HEK293 (cell line): ENCODE results near the gene KAT5.

Experiments
- CTCF ChIA-PET: fragments of 350-600 bp; formaldehyde crosslinking; extraction: SDS; loops from one replicate; lab custom pipeline; 2021; ENCODE audit warnings: antibody characterized with exemption; lab: Yijun Ruan, JAX
- POLR2A ChIA-PET: fragments of 300-600 bp; formaldehyde crosslinking; extraction: SDS; loops from one replicate; lab custom pipeline; 2020; ENCODE audit warnings: antibody characterized with exemption, inconsistent platforms; lab: Yijun Ruan, JAX
- H3K27ac ChIP-seq: fragments of 200-500 bp; sonication (Bioruptor generic); 2 replicates; pipeline ENCODE4 v1.5.1; 2014; ENCODE audit warnings: low read depth, low read length, control low read depth, inconsistent platforms; ENCODE audit errors: extremely low read depth
- H3K36me3 ChIP-seq, 2 experiments: fragments of 200-500 bp in 1 of 2; sonication (Bioruptor generic) in 1 of 2; 1 replicate in 1 of 2; 2 replicates in 1 of 2; pipeline ENCODE4 v1.5.1; 2014 to 2017; ENCODE audit warnings: inconsistent platforms in 2 of 2, low read length in 2 of 2; ENCODE audit not compliant: control insufficient read depth in 2 of 2, insufficient read depth in 1 of 2
- H3K4me1 ChIP-seq: fragments of 200-500 bp; sonication (Bioruptor generic); 2 replicates; pipeline ENCODE4 v1.5.1; 2014; ENCODE audit warnings: mild to moderate bottlenecking, low read length, inconsistent platforms; ENCODE audit not compliant: control insufficient read depth, insufficient read depth
- H3K4me3 ChIP-seq: 2 replicates; pipeline ENCODE4 v1.5.1; 2011; ENCODE audit warnings: low read depth, mild to moderate bottlenecking, control low read depth, low read length, moderate library complexity
- H3K9me3 ChIP-seq: fragments of 200-500 bp; sonication (Bioruptor generic); 2 replicates; pipeline ENCODE4 v1.5.1; 2014; ENCODE audit warnings: low read depth, low read length, inconsistent platforms; ENCODE audit not compliant: control insufficient read depth, insufficient read depth
- KLF16 ChIP-seq: fragments of 450-650 bp; formaldehyde crosslinking; IDR thresholded peaks from 2 replicates; pipeline ENCODE4 v1.5.1; 2017; ENCODE audit warnings: missing biosample characterization, missing genetic modification characterization
- SP7 ChIP-seq: fragments of 450-650 bp; formaldehyde crosslinking; IDR thresholded peaks from 2 replicates; pipeline ENCODE4 v1.5.1; 2016; ENCODE audit warnings: missing biosample characterization, missing genetic modification characterization
- ZFHX2 ChIP-seq: fragments of 450-650 bp; formaldehyde crosslinking; conservative IDR thresholded peaks from 2 replicates; pipeline ENCODE4 v1.5.1; 2016; ENCODE audit warnings: missing biosample characterization, missing genetic modification characterization
- ZFP3 ChIP-seq: fragments of 450-650 bp; formaldehyde crosslinking; IDR thresholded peaks from 2 replicates; pipeline ENCODE4 v1.5.1; 2016; ENCODE audit warnings: low read depth, missing biosample characterization, missing genetic modification characterization
- ZFP41 ChIP-seq: fragments of 450-650 bp; formaldehyde crosslinking; IDR thresholded peaks from 2 replicates; pipeline ENCODE4 v1.5.1; 2016; ENCODE audit warnings: missing biosample characterization, missing genetic modification characterization, borderline replicate concordance
- ZNF121 ChIP-seq: fragments of 450-650 bp; formaldehyde crosslinking; IDR thresholded peaks from 2 replicates; pipeline ENCODE4 v1.5.1; 2016; ENCODE audit warnings: missing biosample characterization, missing genetic modification characterization
- ZNF169 ChIP-seq: fragments of 450-650 bp; formaldehyde crosslinking; IDR thresholded peaks from 2 replicates; pipeline ENCODE4 v1.5.1; 2016; ENCODE audit warnings: missing biosample characterization, missing genetic modification characterization
- ZNF214 ChIP-seq: fragments of 450-650 bp; formaldehyde crosslinking; IDR thresholded peaks from 2 replicates; pipeline ENCODE4 v1.5.1; 2017; ENCODE audit warnings: missing biosample characterization, mild to moderate bottlenecking, missing genetic modification characterization, borderline replicate concordance
- ZNF26 ChIP-seq: fragments of 450-650 bp; formaldehyde crosslinking; IDR thresholded peaks from 2 replicates; pipeline ENCODE4 v1.5.1; 2016; ENCODE audit warnings: missing biosample characterization, missing genetic modification characterization
- ZNF433 ChIP-seq: fragments of 450-650 bp; formaldehyde crosslinking; IDR thresholded peaks from 2 replicates; pipeline ENCODE4 v1.5.1; 2016; ENCODE audit warnings: missing biosample characterization, missing genetic modification characterization, low read depth
- ZNF530 ChIP-seq: fragments of 450-650 bp; formaldehyde crosslinking; IDR thresholded peaks from 2 replicates; pipeline ENCODE4 v1.5.1; 2016; ENCODE audit warnings: low read depth, missing biosample characterization, missing genetic modification characterization
- ZNF560 ChIP-seq: fragments of 450-650 bp; formaldehyde crosslinking; IDR thresholded peaks from 2 replicates; pipeline ENCODE4 v1.5.1; 2017; ENCODE audit warnings: missing biosample characterization, missing genetic modification characterization, borderline replicate concordance
- ZNF571 ChIP-seq: fragments of 450-650 bp; formaldehyde crosslinking; IDR thresholded peaks from 2 replicates; pipeline ENCODE4 v1.5.0; 2017; ENCODE audit warnings: missing biosample characterization, missing genetic modification characterization
- ZNF585B ChIP-seq: fragments of 450-650 bp; formaldehyde crosslinking; IDR thresholded peaks from 2 replicates; pipeline ENCODE4 v1.5.1; 2016; ENCODE audit warnings: missing biosample characterization, missing genetic modification characterization
- ZNF621 ChIP-seq: fragments of 450-650 bp; formaldehyde crosslinking; IDR thresholded peaks from 2 replicates; pipeline ENCODE4 v1.5.1; 2017; ENCODE audit warnings: missing biosample characterization, missing genetic modification characterization
- ZNF645 ChIP-seq: fragments of 450-650 bp; formaldehyde crosslinking; IDR thresholded peaks from 2 replicates; pipeline ENCODE4; 2016; ENCODE audit warnings: missing biosample characterization, missing genetic modification characterization
- ZNF654 ChIP-seq: fragments of 450-650 bp; formaldehyde crosslinking; IDR thresholded peaks from 2 replicates; pipeline ENCODE4 v1.5.1; 2016; ENCODE audit warnings: low read depth, missing biosample characterization, missing genetic modification characterization
- ZNF664 ChIP-seq: fragments of 450-650 bp; formaldehyde crosslinking; IDR thresholded peaks from 2 replicates; pipeline ENCODE4 v1.5.1; 2016; ENCODE audit warnings: missing biosample characterization, missing genetic modification characterization
- ZNF677 ChIP-seq: fragments of 450-650 bp; IDR thresholded peaks from 2 replicates; pipeline ENCODE4 v1.5.0; 2018; ENCODE audit warnings: missing biosample characterization, mild to moderate bottlenecking, missing genetic modification characterization, moderate library complexity
- ZNF704 ChIP-seq: fragments of 450-650 bp; formaldehyde crosslinking; IDR thresholded peaks from 2 replicates; pipeline ENCODE4 v1.5.1; 2016; ENCODE audit warnings: missing biosample characterization, missing genetic modification characterization
- ZNF707 ChIP-seq: fragments of 450-650 bp; formaldehyde crosslinking; IDR thresholded peaks from 2 replicates; pipeline ENCODE4 v1.5.1; 2016; ENCODE audit warnings: missing biosample characterization, missing genetic modification characterization
- ZSCAN23 ChIP-seq: fragments of 450-650 bp; formaldehyde crosslinking; IDR thresholded peaks from 2 replicates; pipeline ENCODE4 v1.5.1; 2016; ENCODE audit warnings: missing biosample characterization, missing genetic modification characterization
- TF ChIP-seq, protein P1 (sequence below): fragments of 450-650 bp; formaldehyde crosslinking; IDR thresholded peaks from 2 replicates; pipeline ENCODE4 v1.5.1; 2017; ENCODE audit warnings: missing biosample characterization, missing genetic modification characterization
- TF ChIP-seq, protein P2 (sequence below): fragments of 450-650 bp; formaldehyde crosslinking; IDR thresholded peaks from 2 replicates; pipeline ENCODE4 v1.5.1; 2016; ENCODE audit warnings: missing biosample characterization, missing genetic modification characterization

Gene KAT5

DNA sequence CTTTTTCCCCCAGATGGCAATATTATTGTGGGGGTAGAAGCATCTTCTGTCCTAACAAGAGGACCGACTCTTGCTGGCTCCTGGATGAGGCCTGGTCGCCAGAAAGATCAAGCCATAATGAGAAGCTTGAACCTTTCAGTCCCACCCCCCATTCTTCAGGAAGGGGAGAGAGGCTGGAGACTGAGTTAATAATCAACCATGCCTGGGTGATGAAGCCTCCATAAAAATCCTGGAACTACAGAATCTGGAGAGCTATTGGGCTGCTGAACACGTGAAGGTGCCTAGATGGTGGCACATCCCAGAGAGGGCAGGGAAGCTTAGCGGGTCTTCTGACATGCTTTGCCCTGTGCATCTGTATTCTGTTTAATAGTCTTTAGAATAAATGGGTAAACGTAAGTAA is 52.4 kb downstream of the KAT5 start:
- Histone ChIP-seq H3K4me1 (no peaks in the 10 kb centered on the region), H3K9me3 (no peaks in the 10 kb centered on the region), H3K4me3 (no peak overlapping the region), H3K36me3 (no peaks in the 10 kb centered on the region), H3K27ac (no peak overlapping the region)
- ChIA-PET POLR2A (interaction anchor here (1.2 kb wide), 1 partner anchor 94 kb away, joined by 3 read pairs; no protein-coding TSS in a partner anchor), CTCF (interaction anchor here (0.7 to 0.9 kb wide), 3 partner anchors 10 to 20 kb away, joined by 3 read pairs; no protein-coding TSS in a partner anchor)
- TF ChIP-seq ZNF571 (tag by site-specific recombination): no peak
- TF ChIP-seq ZNF169 (tag by site-specific recombination): no peak
- no peak for TF ChIP-seq ZNF621
- no peak for TF ChIP-seq ZNF26 (tag by site-specific recombination)
- TF ChIP-seq ZNF560: no peak
- no peak for TF ChIP-seq ZNF677 (tag by site-specific recombination)
- TF ChIP-seq ZNF645 (tag by site-specific recombination): no peak
- TF ChIP-seq ZNF433 (tag by site-specific recombination): no peak
- TF ChIP-seq ZFHX2 (tag by site-specific recombination): no peak
- TF ChIP-seq ZSCAN23 (tag by site-specific recombination): no peak
- TF ChIP-seq ZFP3 (tag by site-specific recombination): no peak
- no peak for TF ChIP-seq ZNF214
- TF ChIP-seq, protein P1, sequence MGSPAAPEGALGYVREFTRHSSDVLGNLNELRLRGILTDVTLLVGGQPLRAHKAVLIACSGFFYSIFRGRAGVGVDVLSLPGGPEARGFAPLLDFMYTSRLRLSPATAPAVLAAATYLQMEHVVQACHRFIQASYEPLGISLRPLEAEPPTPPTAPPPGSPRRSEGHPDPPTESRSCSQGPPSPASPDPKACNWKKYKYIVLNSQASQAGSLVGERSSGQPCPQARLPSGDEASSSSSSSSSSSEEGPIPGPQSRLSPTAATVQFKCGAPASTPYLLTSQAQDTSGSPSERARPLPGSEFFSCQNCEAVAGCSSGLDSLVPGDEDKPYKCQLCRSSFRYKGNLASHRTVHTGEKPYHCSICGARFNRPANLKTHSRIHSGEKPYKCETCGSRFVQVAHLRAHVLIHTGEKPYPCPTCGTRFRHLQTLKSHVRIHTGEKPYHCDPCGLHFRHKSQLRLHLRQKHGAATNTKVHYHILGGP: no peak
- TF ChIP-seq ZNF585B (tag by site-specific recombination): no peak
- TF ChIP-seq KLF16 (tag by site-specific recombination): no peak
- no peak for TF ChIP-seq ZNF530 (tag by site-specific recombination)
- TF ChIP-seq ZNF654: no peak
- TF ChIP-seq ZNF704 (tag by site-specific recombination): no peak
- TF ChIP-seq, protein P2, sequence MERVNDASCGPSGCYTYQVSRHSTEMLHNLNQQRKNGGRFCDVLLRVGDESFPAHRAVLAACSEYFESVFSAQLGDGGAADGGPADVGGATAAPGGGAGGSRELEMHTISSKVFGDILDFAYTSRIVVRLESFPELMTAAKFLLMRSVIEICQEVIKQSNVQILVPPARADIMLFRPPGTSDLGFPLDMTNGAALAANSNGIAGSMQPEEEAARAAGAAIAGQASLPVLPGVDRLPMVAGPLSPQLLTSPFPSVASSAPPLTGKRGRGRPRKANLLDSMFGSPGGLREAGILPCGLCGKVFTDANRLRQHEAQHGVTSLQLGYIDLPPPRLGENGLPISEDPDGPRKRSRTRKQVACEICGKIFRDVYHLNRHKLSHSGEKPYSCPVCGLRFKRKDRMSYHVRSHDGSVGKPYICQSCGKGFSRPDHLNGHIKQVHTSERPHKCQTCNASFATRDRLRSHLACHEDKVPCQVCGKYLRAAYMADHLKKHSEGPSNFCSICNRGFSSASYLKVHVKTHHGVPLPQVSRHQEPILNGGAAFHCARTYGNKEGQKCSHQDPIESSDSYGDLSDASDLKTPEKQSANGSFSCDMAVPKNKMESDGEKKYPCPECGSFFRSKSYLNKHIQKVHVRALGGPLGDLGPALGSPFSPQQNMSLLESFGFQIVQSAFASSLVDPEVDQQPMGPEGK: no peak

- Histone ChIP-seq H3K36me3 (no peaks in the 10 kb centered on the region), H3K27ac (no peak overlapping the region), H3K4me3 (no peak overlapping the region), H3K4me1 (no peaks in the 10 kb centered on the region), H3K9me3 (no peaks in the 10 kb centered on the region)
- ChIA-PET CTCF (interaction anchor here (0.6 to 2.4 kb wide), 3 partner anchors 12 to 18 kb away, joined by 3 to 10 read pairs (median 3); no protein-coding TSS in a partner anchor), POLR2A (no interaction called here)
- TF ChIP-seq ZNF707 (tag by site-specific recombination) (no peak), ZFP41 (no peak), SP7 (tag by site-specific recombination) (peak; percentile 86), ZNF664 (tag by site-specific recombination) (no peak), ZNF121 (tag by site-specific recombination) (no peak)
Measured at GRCh38 chr11:65766535-65766934, 54.5 kb downstream of the KAT5 start.
